Embryonic facial prominence (tissue), 1 donor: ENCODE measurements around the gene PPP2R2C.

Experiments used
- DNase-seq: peaks from one replicate; pipeline ENCODE4 v3.0.0-alpha.2; 2016; ENCODE audit errors: extremely low spot score

PPP2R2C gene

GRCh38 chr4:6309777-6310176 lies 162.6 kb downstream of the PPP2R2C start:
- DNase-seq: no peak

- no peak for DNase-seq
These were observed 163.3 kb downstream of the PPP2R2C start for GRCh38 chr4:6308899-6309643.

GRCh38 chr4:6307891-6308290 lies 164.5 kb downstream of the PPP2R2C start:
- no peak for DNase-seq

- no peak for DNase-seq
These were observed 165.2 kb downstream of the PPP2R2C start for GRCh38 chr4:6307230-6307629.

GRCh38 chr4:6306299-6306698 lies 166.1 kb downstream of the PPP2R2C start:
- no peak for DNase-seq

GRCh38 chr4:6303943-6304342 lies 168.5 kb downstream of the PPP2R2C start:
- DNase-seq: no peak

GRCh38 chr4:6302869-6303268 lies 169.5 kb downstream of the PPP2R2C start:
- DNase-seq: no peak

GRCh38 chr4:6301732-6302442 lies 170.5 kb downstream of the PPP2R2C start:
- no peak for DNase-seq

- DNase-seq: no peak
These were observed 171.2 kb downstream of the PPP2R2C start for GRCh38 chr4:6301051-6301731.

GRCh38 chr4:6300359-6300758 lies 172.1 kb downstream of the PPP2R2C start:
- no peak for DNase-seq

- DNase-seq: no peak
These were observed 172.5 kb downstream of the PPP2R2C start for GRCh38 chr4:6299875-6300274.

- no peak for DNase-seq
These were observed 173.6 kb downstream of the PPP2R2C start for GRCh38 chr4:6298852-6299251.

GRCh38 chr4:6298035-6298434 lies 174.4 kb downstream of the PPP2R2C start:
- no peak for DNase-seq

- DNase-seq: no peak
These were observed 175.1 kb downstream of the PPP2R2C start for GRCh38 chr4:6297266-6297815.

GRCh38 chr4:6296026-6296425 lies 176.4 kb downstream of the PPP2R2C start:
- DNase-seq: no peak

GRCh38 chr4:6295495-6295894 lies 176.9 kb downstream of the PPP2R2C start:
- no peak for DNase-seq

GRCh38 chr4:6294705-6295421 lies 177.6 kb downstream of the PPP2R2C start:
- DNase-seq: no peak

- DNase-seq: no peak
These were observed 178.8 kb downstream of the PPP2R2C start for GRCh38 chr4:6293661-6294060.

- no peak for DNase-seq
These were observed 179.3 kb downstream of the PPP2R2C start for GRCh38 chr4:6293097-6293445.

- DNase-seq: no peak
These were observed 179.9 kb downstream of the PPP2R2C start for GRCh38 chr4:6292376-6293096.

- no peak for DNase-seq
These were observed 180.6 kb downstream of the PPP2R2C start for GRCh38 chr4:6291784-6292297.
